OCI-LY1 (cell line): ENCODE data around the gene ENDOD1.
"Not testable (repeated sequence)": the region's sequence is repeated elsewhere in the genome, so short reads cannot be mapped to it uniquely, and the experiment has no call there.

ENCODE experiments used
- H2AFZ ChIP-seq: fragments of 200-600 bp; sonication (generic), shearing (Covaris generic); 2 replicates; pipeline ENCODE4 v1.6.0; 2014; ENCODE audit warnings: antibody characterized with exemption, mild to moderate bottlenecking, low read length
- H3F3A ChIP-seq: fragments of 200-600 bp; sonication (generic), shearing (Covaris generic); 2 replicates; pipeline ENCODE4 v1.6.0; 2014; ENCODE audit warnings: mild to moderate bottlenecking, antibody characterized with exemption, low read length, moderate library complexity; ENCODE audit not compliant: insufficient read depth
- H3K27ac ChIP-seq: fragments of 200-600 bp; sonication (generic); 2 replicates; pipeline ENCODE4 v1.5.1; 2014; ENCODE audit warnings: low read length, mixed run types, mild to moderate bottlenecking, low read depth; ENCODE audit not compliant: poor library complexity, severe bottlenecking
- H3K27me3 ChIP-seq: fragments of 200-600 bp; sonication (generic); 2 replicates; pipeline ENCODE4 v1.6.0; 2014; ENCODE audit warnings: antibody characterized with exemption, mild to moderate bottlenecking, low read length, moderate library complexity; ENCODE audit not compliant: insufficient read depth
- H3K36me3 ChIP-seq: fragments of 200-600 bp; sonication (generic); 2 replicates; pipeline ENCODE4 v1.6.1; 2014; ENCODE audit warnings: mild to moderate bottlenecking, antibody characterized with exemption, low read length, moderate library complexity, mixed read lengths; ENCODE audit not compliant: insufficient read depth
- H3K4me1 ChIP-seq: fragments of 200-600 bp; sonication (generic); 2 replicates; pipeline ENCODE4 v1.5.1; 2014; ENCODE audit warnings: mild to moderate bottlenecking, low read length, moderate library complexity; ENCODE audit not compliant: insufficient read depth, severe bottlenecking
- H3K4me2 ChIP-seq: fragments of 200-600 bp; sonication (generic), shearing (Covaris generic); 2 replicates; pipeline ENCODE4 v1.6.1; 2014; ENCODE audit warnings: low read length
- H3K4me3 ChIP-seq: fragments of 200-600 bp; sonication (generic); 2 replicates; pipeline ENCODE4 v1.5.1; 2014; ENCODE audit warnings: low read length, low read depth, mild to moderate bottlenecking, mixed read lengths; ENCODE audit not compliant: poor library complexity, severe bottlenecking
- H3K79me2 ChIP-seq: fragments of 200-600 bp; shearing (Covaris generic); 2 replicates; pipeline ENCODE4 v1.6.1; 2016; ENCODE audit warnings: mixed run types, low read length, mixed read lengths; ENCODE audit not compliant: insufficient read depth
- H3K9ac ChIP-seq: fragments of 200-600 bp; sonication (generic), shearing (Covaris generic); 2 replicates; pipeline ENCODE4 v1.6.1; 2014; ENCODE audit warnings: mild to moderate bottlenecking, low read length, mixed read lengths
- H3K9me2 ChIP-seq: fragments of 200-600 bp; sonication (generic), shearing (Covaris generic); 2 replicates; pipeline ENCODE4 v1.6.1; 2014; ENCODE audit warnings: low read depth, mild to moderate bottlenecking, low read length, mixed read lengths
- H3K9me3 ChIP-seq: fragments of 200-600 bp; shearing (Covaris generic); 2 replicates; pipeline ENCODE4 v1.6.1; 2014; ENCODE audit warnings: low read length, mixed read lengths
- H4K20me1 ChIP-seq: fragments of 200-600 bp; sonication (generic), shearing (Covaris generic); 2 replicates; pipeline ENCODE4 v1.6.0; 2016; ENCODE audit warnings: mild to moderate bottlenecking, low read length; ENCODE audit not compliant: insufficient read depth
- EZH2 ChIP-seq: fragments of 200-600 bp; sonication (generic), shearing (Covaris generic); IDR thresholded peaks from 2 replicates; pipeline ENCODE4 v1.8.0; 2017; ENCODE audit warnings: borderline replicate concordance, mixed run types, mild to moderate bottlenecking, antibody characterized with exemption, low read length, moderate library complexity, mixed read lengths
- TF ChIP-seq, protein P1 (sequence below): fragments of 200-600 bp; sonication (generic), shearing (Covaris generic); IDR thresholded peaks from 2 replicates; pipeline ENCODE4 v1.5.1; 2017; ENCODE audit warnings: mild to moderate bottlenecking, antibody characterized with exemption, low read length, moderate library complexity, mixed read lengths

Gene ENDOD1

DNA sequence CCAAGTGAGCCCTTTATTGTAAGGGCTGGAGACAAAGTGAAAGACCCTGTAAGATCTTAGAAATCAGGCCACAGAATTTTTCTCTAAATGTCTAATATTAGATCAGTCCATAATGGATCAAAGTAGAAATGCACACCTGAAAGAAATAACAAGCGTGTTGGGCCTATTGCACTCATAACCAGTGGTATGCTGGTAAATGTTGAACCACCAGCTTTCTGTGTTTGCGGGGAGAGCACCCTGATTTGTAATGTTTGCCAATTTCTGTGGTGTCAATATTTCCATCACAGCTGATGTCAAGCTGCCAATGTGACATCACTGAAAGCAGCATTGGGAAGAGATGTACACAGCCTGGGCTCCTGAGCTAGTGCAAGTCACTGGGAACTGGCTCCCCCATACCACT, 46.2 kb downstream of the ENDOD1 start:
- Histone ChIP-seq H3K4me3 (no peak overlapping the region), H3F3A (no peaks in the 10 kb centered on the region), H3K9ac (no peak overlapping the region), H3K9me3 (no peaks in the 10 kb centered on the region), H3K27me3 (no peaks in the 10 kb centered on the region), H3K9me2 (no peaks in the 10 kb centered on the region), H3K4me2 (no peak overlapping the region), H2AFZ (no peak overlapping the region), H4K20me1 (no peaks in the 10 kb centered on the region), H3K27ac (no peak overlapping the region), H3K79me2 (no peaks in the 10 kb centered on the region), H3K36me3 (no peaks in the 10 kb centered on the region), H3K4me1 (no peaks in the 10 kb centered on the region)
- no peak for TF ChIP-seq EZH2
- TF ChIP-seq, protein P1, sequence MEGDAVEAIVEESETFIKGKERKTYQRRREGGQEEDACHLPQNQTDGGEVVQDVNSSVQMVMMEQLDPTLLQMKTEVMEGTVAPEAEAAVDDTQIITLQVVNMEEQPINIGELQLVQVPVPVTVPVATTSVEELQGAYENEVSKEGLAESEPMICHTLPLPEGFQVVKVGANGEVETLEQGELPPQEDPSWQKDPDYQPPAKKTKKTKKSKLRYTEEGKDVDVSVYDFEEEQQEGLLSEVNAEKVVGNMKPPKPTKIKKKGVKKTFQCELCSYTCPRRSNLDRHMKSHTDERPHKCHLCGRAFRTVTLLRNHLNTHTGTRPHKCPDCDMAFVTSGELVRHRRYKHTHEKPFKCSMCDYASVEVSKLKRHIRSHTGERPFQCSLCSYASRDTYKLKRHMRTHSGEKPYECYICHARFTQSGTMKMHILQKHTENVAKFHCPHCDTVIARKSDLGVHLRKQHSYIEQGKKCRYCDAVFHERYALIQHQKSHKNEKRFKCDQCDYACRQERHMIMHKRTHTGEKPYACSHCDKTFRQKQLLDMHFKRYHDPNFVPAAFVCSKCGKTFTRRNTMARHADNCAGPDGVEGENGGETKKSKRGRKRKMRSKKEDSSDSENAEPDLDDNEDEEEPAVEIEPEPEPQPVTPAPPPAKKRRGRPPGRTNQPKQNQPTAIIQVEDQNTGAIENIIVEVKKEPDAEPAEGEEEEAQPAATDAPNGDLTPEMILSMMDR = no peak

GRCh38 chr11:95136747-95137146, 47.1 kb downstream of the ENDOD1 start:
- H3K9me2 ChIP-seq, H3K9me3 ChIP-seq, H3K4me2 ChIP-seq, H3K27me3 ChIP-seq, H4K20me1 ChIP-seq, H2AFZ ChIP-seq, H3K9ac ChIP-seq, H3K36me3 ChIP-seq, H3K4me1 ChIP-seq, H3F3A ChIP-seq, H3K79me2 ChIP-seq, H3K27ac ChIP-seq, H3K4me3 ChIP-seq: not testable (repeated sequence)

GRCh38 chr11:95137299-95137698, 47.7 kb downstream of the ENDOD1 start:
- Histone ChIP-seq H3K9ac (no peak overlapping the region), H3K36me3 (no peaks in the 10 kb centered on the region), H3K4me2 (no peak overlapping the region), H3K9me2 (no peaks in the 10 kb centered on the region), H3K27me3 (no peaks in the 10 kb centered on the region), H3K4me3 (no peak overlapping the region), H4K20me1 (no peaks in the 10 kb centered on the region), H3K4me1 (no peaks in the 10 kb centered on the region), H2AFZ (no peak overlapping the region), H3F3A (no peaks in the 10 kb centered on the region), H3K27ac (no peak overlapping the region), H3K79me2 (no peaks in the 10 kb centered on the region), H3K9me3 (no peaks in the 10 kb centered on the region)
- no peak for TF ChIP-seq EZH2
- TF ChIP-seq, protein P1 = no peak

DNA sequence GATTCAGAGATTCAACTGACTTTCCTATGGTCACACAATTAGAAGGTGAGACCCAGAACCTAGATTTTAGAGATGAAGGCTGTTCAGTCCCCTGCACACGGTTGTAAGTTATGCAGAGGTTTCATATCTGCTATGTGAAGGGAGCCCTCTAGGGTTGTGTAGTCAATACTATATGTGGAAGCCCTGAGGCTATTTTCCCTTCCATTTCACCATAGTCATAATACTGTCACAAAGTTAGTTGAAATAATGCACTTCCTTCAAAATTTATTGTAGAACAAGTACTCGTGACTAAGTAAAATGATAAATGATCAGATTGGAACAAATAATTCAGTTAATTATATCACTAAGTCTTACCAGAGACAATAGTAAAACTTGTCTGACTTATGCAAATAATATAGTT, 48.8 kb downstream of the ENDOD1 start:
- H3K4me3 ChIP-seq = no peak overlapping the region
- no peaks in the 10 kb centered on the region for H3K9me2 ChIP-seq
- H3K9me3 ChIP-seq = no peaks in the 10 kb centered on the region
- no peak overlapping the region for H3K4me2 ChIP-seq
- H4K20me1 ChIP-seq = no peaks in the 10 kb centered on the region
- H3K36me3 ChIP-seq = no peaks in the 10 kb centered on the region
- no peaks in the 10 kb centered on the region for H3K79me2 ChIP-seq
- no peaks in the 10 kb centered on the region for H3K4me1 ChIP-seq
- no peaks in the 10 kb centered on the region for H3F3A ChIP-seq
- H3K27me3 ChIP-seq = no peaks in the 10 kb centered on the region
- TF ChIP-seq, protein P1 = peak; percentile 32
- no peak for TF ChIP-seq EZH2
- H2AFZ ChIP-seq = no peak overlapping the region
- H3K27ac ChIP-seq = no peak overlapping the region
- H3K9ac ChIP-seq = no peak overlapping the region
